Prostate gland (tissue), 2 donors: ENCODE results near the gene PDE11A. TPM values are rescaled to one million over a fixed set of nuclear protein-coding genes. Genes with fewer than 3 reads are reported as not detected.
"Not testable (repeated sequence)": the region's sequence is repeated elsewhere in the genome, so short reads cannot be mapped to it uniquely, and the experiment has no call there.

Experiments used
- DNase-seq: peaks from one replicate; pipeline ENCODE4 v3.0.0-alpha.2; 2019; ENCODE audit warnings: low spot score
- H3K27ac ChIP-seq, 2 donors: fragments of 200-600 bp; sonication (generic); 2 replicates each; pipeline ENCODE4 v1.5.1; 2017 to 2019
- H3K27me3 ChIP-seq: fragments of 200-600 bp; sonication (generic); replicated peaks from 2 replicates; pipeline ENCODE4 v1.5.1; 2019; ENCODE audit not compliant: insufficient read depth
- H3K36me3 ChIP-seq, 2 donors: fragments of 200-600 bp; sonication (generic); 1 replicate in 1 of 2; 2 replicates in 1 of 2; pipeline versions ENCODE4 v1.5.1 to v1.8.1; 2017 to 2019
- H3K4me1 ChIP-seq: fragments of 200-600 bp; sonication (generic); replicated peaks from 2 replicates; pipeline ENCODE4 v1.5.1; 2019
- H3K4me3 ChIP-seq, 2 donors: fragments of 200-600 bp; sonication (generic); 2 replicates each; pipeline ENCODE4 v1.5.1; 2017 to 2019
- H3K9me3 ChIP-seq: fragments of 200-600 bp; sonication (generic); 2 replicates; pipeline ENCODE4 v1.5.1; 2017
- CTCF ChIP-seq, 4 experiments: fragments of 200-600 bp in 2 of 4; fragments of 450-650 bp in 2 of 4; sonication (generic) in 2 of 4; IDR thresholded peaks; 1 replicate in 3 of 4; 2 replicates in 1 of 4; pipeline ENCODE4 v1.5.1; 2016 to 2019; ENCODE audit warnings: antibody characterized with exemption in 4 of 4, mild to moderate bottlenecking in 2 of 4, moderate library complexity in 2 of 4
- POLR2A ChIP-seq: fragments of 450-650 bp; IDR thresholded peaks from one replicate; pipeline ENCODE4 v1.6.1; 2016; ENCODE audit warnings: antibody characterized with exemption, mild to moderate bottlenecking
- POLR2AphosphoS5 ChIP-seq: sonication (generic); formaldehyde crosslinking; IDR thresholded peaks from one replicate; pipeline ENCODE4 v1.6.1; 2017; ENCODE audit warnings: antibody characterized with exemption
- WGBS: methylation state at CpG from one replicate; pipeline ENCODE4 v1.1.5; 2018; 5-methylcytosine and 5-hydroxymethylcytosine counted together
- intact Hi-C: fragments of 100-400 bp; cut with DNase I; formaldehyde crosslinking; loops from one replicate; pipeline ENCODE4 v1.14.2; 2022
- total RNA-seq, 2 donors: library from RNA; depleted of rRNA; stranded (reverse); fragments of >200 nt; gene quantifications; one replicate each; pipeline ENCODE4 v1.1.0, GENCODE V29; 2016

PDE11A gene
- total RNA-seq, 2 donors from 2014 or later: 14.9 to 26.6 TPM

- intact Hi-C loops: no loop called here
- no peak for DNase-seq
- H3K27me3 ChIP-seq: no peaks in the 10 kb centered on the region
- no peaks in the 10 kb centered on the region for H3K9me3 ChIP-seq
- no peaks in the 10 kb centered on the region for H3K36me3 ChIP-seq
- no peak overlapping the region for H3K27ac ChIP-seq
- H3K4me1 ChIP-seq: peaks cover 2% of the 10 kb centered on the region
- WGBS: 50% methylated on average over 2 of the region's 2 CpGs
- no peak for TF ChIP-seq POLR2A
- no peak for TF ChIP-seq POLR2AphosphoS5
- no peak overlapping the region for H3K4me3 ChIP-seq
Observed at GRCh38 chr2:178059681-178060080, 12.9 kb downstream of the PDE11A start.

GRCh38 chr2:178059111-178059510 is 13.5 kb downstream of the PDE11A start:
- no peaks in the 10 kb centered on the region for H3K27me3 ChIP-seq
- WGBS: 86% methylated on average over 2 of the region's 2 CpGs

GRCh38 chr2:178057179-178057680 is 15.3 kb downstream of the PDE11A start:
- intact Hi-C loops: no loop called here
- no peak for TF ChIP-seq POLR2A
- no peak for TF ChIP-seq CTCF (IDR thresholded peaks at IDR 0.05)
- no peak for TF ChIP-seq POLR2AphosphoS5
- Histone ChIP-seq H3K27ac (no peak overlapping the region), H3K4me1 (peaks cover 2% of the 10 kb centered on the region), H3K36me3 (no peaks in the 10 kb centered on the region), H3K9me3 (no peaks in the 10 kb centered on the region), H3K4me3 (no peak overlapping the region), H3K27me3 (no peaks in the 10 kb centered on the region)
- DNase-seq: no peak
- WGBS: 66% methylated on average over 2 of the region's 2 CpGs

More at GRCh38 chr2:178059111-178059510, 13.5 kb downstream of the PDE11A start:
- Histone ChIP-seq H3K4me1 (peaks cover 2% of the 10 kb centered on the region), H3K4me3 (no peak overlapping the region), H3K9me3 (no peaks in the 10 kb centered on the region), H3K36me3 (no peaks in the 10 kb centered on the region), H3K27ac (no peak overlapping the region)
- TF ChIP-seq CTCF (IDR thresholded peaks at IDR 0.05): no peak
- no peak for TF ChIP-seq POLR2AphosphoS5
- TF ChIP-seq POLR2A: no peak
- intact Hi-C loops: no loop called here
- no peak for DNase-seq

GRCh38 chr2:178056345-178056744 is 16.2 kb downstream of the PDE11A start:
- Histone ChIP-seq H3K27me3 (no peaks in the 10 kb centered on the region), H3K4me3 (no peak overlapping the region), H3K9me3 (no peaks in the 10 kb centered on the region), H3K36me3 (no peaks in the 10 kb centered on the region), H3K27ac (no peak overlapping the region), H3K4me1 (peaks cover 2% of the 10 kb centered on the region)
- no peak for DNase-seq
- TF ChIP-seq CTCF (IDR thresholded peaks at IDR 0.05) (no peak), POLR2AphosphoS5 (no peak), POLR2A (no peak)
- intact Hi-C loops: no loop called here
- WGBS: 76% methylated on average over 1 of the region's 1 CpG

- H3K36me3 ChIP-seq, H3K27ac ChIP-seq, H3K9me3 ChIP-seq, H3K27me3 ChIP-seq, intact Hi-C loops, H3K4me1 ChIP-seq, H3K4me3 ChIP-seq, DNase-seq: not testable (repeated sequence)
- WGBS: 96% methylated on average over 2 of the region's 2 CpGs
Observed at GRCh38 chr2:178051257-178051656, 21.3 kb downstream of the PDE11A start.

GRCh38 chr2:178047391-178047790 is 25.2 kb downstream of the PDE11A start:
- intact Hi-C loops: no loop called here
- TF ChIP-seq CTCF (IDR thresholded peaks at IDR 0.05) (no peak), POLR2AphosphoS5 (no peak), POLR2A (no peak)

More at GRCh38 chr2:178047391-178047790, 25.2 kb downstream of the PDE11A start:
- H3K27me3 ChIP-seq: no peaks in the 10 kb centered on the region
- H3K4me3 ChIP-seq: no peak overlapping the region
- 86% methylated on average over 2 of the region's 2 CpGs for WGBS
- H3K4me1 ChIP-seq: no peaks in the 10 kb centered on the region
- no peaks in the 10 kb centered on the region for H3K9me3 ChIP-seq
- no peak overlapping the region for H3K27ac ChIP-seq
- no peak for DNase-seq
- H3K36me3 ChIP-seq: no peaks in the 10 kb centered on the region
